Activated T-helper 2 cell treated with anti-CD3 and anti-CD28 coated beads, Interferon-gamma antibody, Interleukin-2, Interleukin-4, amounts not matched to agents 10 μg/mL and 5 μg/mL and 100 μg/mL, durations not matched to agents 14 hours and 24 hours and 36 hours (primary cell): ENCODE results near the gene UCMA. TPM values are rescaled to one million over a fixed set of nuclear protein-coding genes. Genes with fewer than 3 reads are reported as not detected.

ENCODE experiments used
- DNase-seq: peaks from one replicate; pipeline ENCODE4 v3.0.0; 2021; ENCODE audit warnings: low spot score
- H3K27ac Mint-ChIP-seq: one replicate; pipeline ENCODE4 v1.8.0; 2021; ENCODE audit warnings: mixed read lengths
- H3K27me3 Mint-ChIP-seq: one replicate; pipeline ENCODE4 v1.8.0; 2021; ENCODE audit warnings: low read depth, mixed read lengths
- H3K36me3 Mint-ChIP-seq: one replicate; pipeline ENCODE4 v1.8.0; 2021; ENCODE audit warnings: low read depth, mixed read lengths
- H3K4me1 Mint-ChIP-seq: one replicate; pipeline ENCODE4 v1.8.0; 2021; ENCODE audit warnings: low read depth, mixed read lengths
- H3K4me3 Mint-ChIP-seq: one replicate; pipeline ENCODE4 v1.8.0; 2021; ENCODE audit warnings: low read depth, mild to moderate bottlenecking, moderate library complexity, mixed read lengths
- H3K9me3 Mint-ChIP-seq: one replicate; pipeline ENCODE4 v1.8.0; 2021; ENCODE audit warnings: mixed read lengths
- intact Hi-C: fragments of 100-400 bp; cut with micrococcal nuclease; formaldehyde crosslinking; loops from one replicate; pipeline ENCODE4 v1.15.1; 2023
- total RNA-seq: library from RNA; stranded (reverse); gene quantifications from 2 replicates; pipeline ENCODE4 v1.2.3, GENCODE V29; 2022

Gene UCMA
- total RNA-seq, 1 donor from 2014 or later = not detected

- no peaks in the 10 kb centered on the region for H3K9me3 Mint-ChIP-seq
- H3K36me3 Mint-ChIP-seq = no peaks in the 10 kb centered on the region
- no peak overlapping the region for H3K27ac Mint-ChIP-seq
- H3K27me3 Mint-ChIP-seq = no peaks in the 10 kb centered on the region
- no peak for DNase-seq
- intact Hi-C loops = no loop called here
- no peaks in the 10 kb centered on the region for H3K4me1 Mint-ChIP-seq
- no peak overlapping the region for H3K4me3 Mint-ChIP-seq
These were observed 9.8 kb downstream of the UCMA start for GRCh38 chr10:13224210-13224995.

- Mint-ChIP-seq H3K4me1 (no peaks in the 10 kb centered on the region), H3K4me3 (no peak overlapping the region), H3K27me3 (no peaks in the 10 kb centered on the region), H3K27ac (no peak overlapping the region), H3K36me3 (no peaks in the 10 kb centered on the region), H3K9me3 (no peaks in the 10 kb centered on the region)
- DNase-seq = no peak
- intact Hi-C loops = no loop called here
These were observed 10.9 kb downstream of the UCMA start for GRCh38 chr10:13223241-13223640.

GRCh38 chr10:13222566-13222965 is 11.6 kb downstream of the UCMA start:
- Mint-ChIP-seq H3K4me3 (no peak overlapping the region), H3K27ac (no peak overlapping the region), H3K9me3 (no peaks in the 10 kb centered on the region), H3K27me3 (no peaks in the 10 kb centered on the region), H3K4me1 (no peaks in the 10 kb centered on the region), H3K36me3 (no peaks in the 10 kb centered on the region)
- intact Hi-C loops = no loop called here
- no peak for DNase-seq

GRCh38 chr10:13222151-13222550 is 12.0 kb downstream of the UCMA start:
- intact Hi-C loops = no loop called here
- Mint-ChIP-seq H3K4me3 (no peak overlapping the region), H3K36me3 (no peaks in the 10 kb centered on the region), H3K27ac (no peak overlapping the region), H3K27me3 (no peaks in the 10 kb centered on the region), H3K4me1 (no peaks in the 10 kb centered on the region), H3K9me3 (no peaks in the 10 kb centered on the region)
- DNase-seq = no peak

GRCh38 chr10:13221572-13221971 is 12.6 kb downstream of the UCMA start:
- Mint-ChIP-seq H3K36me3 (no peaks in the 10 kb centered on the region), H3K27ac (no peak overlapping the region), H3K9me3 (no peaks in the 10 kb centered on the region), H3K4me3 (no peak overlapping the region), H3K27me3 (no peaks in the 10 kb centered on the region), H3K4me1 (no peaks in the 10 kb centered on the region)
- DNase-seq = no peak
- intact Hi-C loops = no loop called here

GRCh38 chr10:13219685-13220670 is 14.2 kb downstream of the UCMA start:
- Mint-ChIP-seq H3K9me3 (no peaks in the 10 kb centered on the region), H3K4me3 (no peak overlapping the region), H3K4me1 (no peaks in the 10 kb centered on the region), H3K27ac (no peak overlapping the region), H3K36me3 (no peaks in the 10 kb centered on the region), H3K27me3 (no peaks in the 10 kb centered on the region)
- DNase-seq = no peak
- intact Hi-C loops = no loop called here

- H3K27me3 Mint-ChIP-seq = no peaks in the 10 kb centered on the region
These were observed 15.3 kb downstream of the UCMA start for GRCh38 chr10:13218878-13219277.

GRCh38 chr10:13213163-13213562 is 21.0 kb downstream of the UCMA start:
- Mint-ChIP-seq H3K36me3 (peaks cover 24% of the 10 kb centered on the region), H3K27ac (no peak overlapping the region), H3K4me3 (no peak overlapping the region), H3K27me3 (no peaks in the 10 kb centered on the region), H3K9me3 (no peaks in the 10 kb centered on the region), H3K4me1 (no peaks in the 10 kb centered on the region)
- DNase-seq = no peak
- intact Hi-C loops = no loop called here

More at GRCh38 chr10:13218878-13219277, 15.3 kb downstream of the UCMA start:
- no peak for DNase-seq
- no peaks in the 10 kb centered on the region for H3K9me3 Mint-ChIP-seq
- H3K27ac Mint-ChIP-seq = no peak overlapping the region
- intact Hi-C loops = no loop called here
- H3K4me1 Mint-ChIP-seq = no peaks in the 10 kb centered on the region
- no peak overlapping the region for H3K4me3 Mint-ChIP-seq
- H3K36me3 Mint-ChIP-seq = no peaks in the 10 kb centered on the region

GRCh38 chr10:13206546-13207443 is 27.4 kb downstream of the UCMA start:
- Mint-ChIP-seq H3K27ac (no peak overlapping the region), H3K36me3 (peaks cover 62% of the 10 kb centered on the region), H3K27me3 (no peaks in the 10 kb centered on the region), H3K9me3 (no peaks in the 10 kb centered on the region), H3K4me1 (no peaks in the 10 kb centered on the region), H3K4me3 (no peak overlapping the region)
- no peak for DNase-seq
- intact Hi-C loops = no loop called here

- Mint-ChIP-seq H3K4me1 (no peaks in the 10 kb centered on the region), H3K27ac (no peak overlapping the region)
These were observed 28.1 kb downstream of the UCMA start for GRCh38 chr10:13206091-13206490.

GRCh38 chr10:13201132-13201531 is 33.0 kb downstream of the UCMA start:
- DNase-seq = no peak
- Mint-ChIP-seq H3K27ac (no peak overlapping the region), H3K27me3 (no peaks in the 10 kb centered on the region), H3K36me3 (peaks cover 65% of the 10 kb centered on the region), H3K4me1 (no peaks in the 10 kb centered on the region), H3K4me3 (no peak overlapping the region), H3K9me3 (no peaks in the 10 kb centered on the region)
- intact Hi-C loops = no loop called here

More at GRCh38 chr10:13206091-13206490, 28.1 kb downstream of the UCMA start:
- Mint-ChIP-seq H3K36me3 (peaks cover 64% of the 10 kb centered on the region), H3K4me3 (no peak overlapping the region), H3K27me3 (no peaks in the 10 kb centered on the region), H3K9me3 (no peaks in the 10 kb centered on the region)
- no peak for DNase-seq
- intact Hi-C loops = no loop called here

- no peaks in the 10 kb centered on the region for H3K27me3 Mint-ChIP-seq
- intact Hi-C loops = no loop called here
- no peaks in the 10 kb centered on the region for H3K9me3 Mint-ChIP-seq
- H3K4me3 Mint-ChIP-seq = no peak overlapping the region
- no peaks in the 10 kb centered on the region for H3K4me1 Mint-ChIP-seq
- no peak overlapping the region for H3K27ac Mint-ChIP-seq
- DNase-seq = no peak
- peaks cover 64% of the 10 kb centered on the region for H3K36me3 Mint-ChIP-seq
These were observed 39.2 kb downstream of the UCMA start for GRCh38 chr10:13195016-13195415.
